NB4 (cell line): ENCODE results near the gene TEX13A.

Experiments
- DNase-seq: peaks from one replicate; pipeline ENCODE4 v3.0.0; 2010; ENCODE audit warnings: low read depth
- H3K4me3 ChIP-seq: one replicate; pipeline ENCODE4 v1.5.1; 2011; ENCODE audit warnings: mild to moderate bottlenecking, low read depth, low read length, moderate library complexity
- CTCF ChIP-seq: IDR thresholded peaks from one replicate; pipeline ENCODE4 v1.5.1; 2012; ENCODE audit warnings: low read depth, low read length
- MAX ChIP-seq: IDR thresholded peaks from 2 replicates; pipeline ENCODE4 v1.6.1; 2011; ENCODE audit warnings: low read depth, low read length
- MYC ChIP-seq: IDR thresholded peaks from 2 replicates; pipeline ENCODE4 v1.6.1; 2011; ENCODE audit warnings: low read depth, low read length
- POLR2A ChIP-seq: IDR thresholded peaks from 2 replicates; pipeline ENCODE4 v1.6.1; 2011; ENCODE audit warnings: mild to moderate bottlenecking; ENCODE audit not compliant: insufficient read length; ENCODE audit errors: extremely low read depth

TEX13A gene

GRCh38 chrX:105220636-105221035 is at the start of gene TEX13A:
Gene TEX13A (minus strand): TSS chrX:105220694. CDS start chrX:105220397, 297 bp downstream.
- no peak for DNase-seq
- TF ChIP-seq POLR2A (no peak), MYC (no peak), MAX (no peak), CTCF (no peak)
- H3K4me3 ChIP-seq: no peak within 1 kb of the TSS

- TF ChIP-seq MAX: no peak
- no peak for TF ChIP-seq CTCF
- no peak for TF ChIP-seq POLR2A
- no peak for TF ChIP-seq MYC
- no peak overlapping the region for H3K4me3 ChIP-seq
- no peak for DNase-seq
Observed at GRCh38 chrX:105269386-105269785, 48.9 kb upstream of the TEX13A start.

GRCh38 chrX:105267167-105267566 is 46.7 kb upstream of the TEX13A start:
- no peak for DNase-seq
- H3K4me3 ChIP-seq: no peak overlapping the region
- no peak for TF ChIP-seq CTCF
- TF ChIP-seq POLR2A: no peak
- TF ChIP-seq MYC: no peak
- TF ChIP-seq MAX: no peak

GRCh38 chrX:105266456-105266855 is 46.0 kb upstream of the TEX13A start:
- no peak for DNase-seq
- TF ChIP-seq POLR2A (no peak), MAX (no peak), MYC (no peak), CTCF (no peak)

GRCh38 chrX:105265093-105265492 is 44.6 kb upstream of the TEX13A start:
- no peak for TF ChIP-seq MYC
- no peak for TF ChIP-seq MAX
- TF ChIP-seq POLR2A: no peak
- no peak for TF ChIP-seq CTCF
- DNase-seq: no peak
- H3K4me3 ChIP-seq: no peak overlapping the region

More at GRCh38 chrX:105266456-105266855, 46.0 kb upstream of the TEX13A start:
- no peak overlapping the region for H3K4me3 ChIP-seq
